ENCODE measurements around the gene THY1.

THY1 gene

GRCh38 chr11:119381181-119381988, 41.6 kb downstream of the THY1 start, which contains the start of gene USP2:
Gene USP2, minus strand, starts transcription at chr11:119381690. Its CDS starts 8,210 bp downstream, at chr11:119373480.
- peak; percentile 92 for DNase-seq

GRCh38 chr11:119380827-119381180, 42.2 kb downstream of the THY1 start:
- no peak for DNase-seq

- DNase-seq, result no peak
Measured at GRCh38 chr11:119380160-119380826, 42.7 kb downstream of the THY1 start.

- DNase-seq, result no peak
Measured at GRCh38 chr11:119378851-119379465, 44.0 kb downstream of the THY1 start.

- DNase-seq, result no peak
Measured at GRCh38 chr11:119377961-119378667, 44.9 kb downstream of the THY1 start.

GRCh38 chr11:119377112-119377901, 45.7 kb downstream of the THY1 start:
- DNase-seq, result no peak

- DNase-seq, result no peak
Measured at GRCh38 chr11:119376197-119376847, 46.6 kb downstream of the THY1 start.

GRCh38 chr11:119375337-119376196, 47.4 kb downstream of the THY1 start:
- no peak for DNase-seq

- DNase-seq, result no peak
Measured at GRCh38 chr11:119374632-119375336, 48.2 kb downstream of the THY1 start.

GRCh38 chr11:119373921-119374631, 48.9 kb downstream of the THY1 start:
- DNase-seq, result no peak

GRCh38 chr11:119373059-119373920, 49.7 kb downstream of the THY1 start:
- DNase-seq, result no peak

- DNase-seq, result no peak
Measured at GRCh38 chr11:119372260-119373058, 50.5 kb downstream of the THY1 start.

GRCh38 chr11:119371778-119372182, 51.2 kb downstream of the THY1 start:
- DNase-seq, result no peak

- no peak for DNase-seq
Measured at GRCh38 chr11:119371067-119371601, 51.8 kb downstream of the THY1 start.

GRCh38 chr11:119370486-119371046, 52.4 kb downstream of the THY1 start:
- DNase-seq, result no peak

- DNase-seq, result no peak
Measured at GRCh38 chr11:119369132-119369925, 53.6 kb downstream of the THY1 start.

Measured in activated gamma-delta T cell (primary cell).